HEK293 (cell line): ENCODE measurements around the gene TBL1X.

Experiments
- CTCF ChIA-PET: fragments of 350-600 bp; formaldehyde crosslinking; extraction: SDS; loops from one replicate; lab custom pipeline; 2021; ENCODE audit warnings: antibody characterized with exemption; lab: Yijun Ruan, JAX
- POLR2A ChIA-PET: fragments of 300-600 bp; formaldehyde crosslinking; extraction: SDS; loops from one replicate; lab custom pipeline; 2020; ENCODE audit warnings: antibody characterized with exemption, inconsistent platforms; lab: Yijun Ruan, JAX
- H3K27ac ChIP-seq: fragments of 200-500 bp; sonication (Bioruptor generic); 2 replicates; pipeline ENCODE4 v1.5.1; 2014; ENCODE audit warnings: low read depth, low read length, control low read depth, inconsistent platforms; ENCODE audit errors: extremely low read depth
- H3K36me3 ChIP-seq, 2 experiments: fragments of 200-500 bp in 1 of 2; sonication (Bioruptor generic) in 1 of 2; 1 replicate in 1 of 2; 2 replicates in 1 of 2; pipeline ENCODE4 v1.5.1; 2014 to 2017; ENCODE audit warnings: inconsistent platforms in 2 of 2, low read length in 2 of 2; ENCODE audit not compliant: control insufficient read depth in 2 of 2, insufficient read depth in 1 of 2
- H3K4me1 ChIP-seq: fragments of 200-500 bp; sonication (Bioruptor generic); 2 replicates; pipeline ENCODE4 v1.5.1; 2014; ENCODE audit warnings: mild to moderate bottlenecking, low read length, inconsistent platforms; ENCODE audit not compliant: control insufficient read depth, insufficient read depth
- H3K4me3 ChIP-seq: 2 replicates; pipeline ENCODE4 v1.5.1; 2011; ENCODE audit warnings: low read depth, mild to moderate bottlenecking, control low read depth, low read length, moderate library complexity
- H3K9me3 ChIP-seq: fragments of 200-500 bp; sonication (Bioruptor generic); 2 replicates; pipeline ENCODE4 v1.5.1; 2014; ENCODE audit warnings: low read depth, low read length, inconsistent platforms; ENCODE audit not compliant: control insufficient read depth, insufficient read depth
- GLI4 ChIP-seq: fragments of 450-650 bp; formaldehyde crosslinking; IDR thresholded peaks from 2 replicates; pipeline ENCODE4 v1.5.1; 2016; ENCODE audit warnings: missing biosample characterization, missing genetic modification characterization
- IKZF3 ChIP-seq: fragments of 450-650 bp; IDR thresholded peaks from 2 replicates; pipeline ENCODE4 v1.5.0; 2018; ENCODE audit warnings: missing biosample characterization, mild to moderate bottlenecking, missing genetic modification characterization, moderate library complexity
- KLF1 ChIP-seq: fragments of 450-650 bp; formaldehyde crosslinking; IDR thresholded peaks from 2 replicates; pipeline ENCODE4 v1.5.1; 2016; ENCODE audit warnings: missing biosample characterization, missing genetic modification characterization
- KLF7 ChIP-seq: fragments of 450-650 bp; formaldehyde crosslinking; IDR thresholded peaks from 2 replicates; pipeline ENCODE4 v1.5.1; 2016; ENCODE audit warnings: missing biosample characterization, missing genetic modification characterization, borderline replicate concordance
- SP3 ChIP-seq: fragments of 450-650 bp; formaldehyde crosslinking; IDR thresholded peaks from 2 replicates; pipeline ENCODE4 v1.5.1; 2016; ENCODE audit warnings: missing biosample characterization, missing genetic modification characterization
- TCF7L2 ChIP-seq: IDR thresholded peaks from 2 replicates; pipeline ENCODE4 v1.6.1; 2011; ENCODE audit warnings: low read depth, mild to moderate bottlenecking, inconsistent platforms, low read length, moderate library complexity, borderline replicate concordance
- YY1 ChIP-seq: fragments of 450-650 bp; formaldehyde crosslinking; IDR thresholded peaks from 2 replicates; pipeline ENCODE4 v1.5.1; 2018; ENCODE audit warnings: missing biosample characterization, missing genetic modification characterization
- ZFHX2 ChIP-seq: fragments of 450-650 bp; formaldehyde crosslinking; conservative IDR thresholded peaks from 2 replicates; pipeline ENCODE4 v1.5.1; 2016; ENCODE audit warnings: missing biosample characterization, missing genetic modification characterization
- ZFP41 ChIP-seq: fragments of 450-650 bp; formaldehyde crosslinking; IDR thresholded peaks from 2 replicates; pipeline ENCODE4 v1.5.1; 2016; ENCODE audit warnings: missing biosample characterization, missing genetic modification characterization, borderline replicate concordance
- ZNF140 ChIP-seq: fragments of 450-650 bp; formaldehyde crosslinking; IDR thresholded peaks from 2 replicates; pipeline ENCODE4 v1.5.1; 2016; ENCODE audit warnings: missing biosample characterization, missing genetic modification characterization
- ZNF211 ChIP-seq: fragments of 450-650 bp; formaldehyde crosslinking; IDR thresholded peaks from 2 replicates; pipeline ENCODE4 v1.5.1; 2016; ENCODE audit warnings: low read depth, missing biosample characterization, missing genetic modification characterization
- ZNF600 ChIP-seq: fragments of 450-650 bp; formaldehyde crosslinking; IDR thresholded peaks from 2 replicates; pipeline ENCODE4 v1.5.1; 2016; ENCODE audit warnings: missing biosample characterization, missing genetic modification characterization
- ZNF621 ChIP-seq: fragments of 450-650 bp; formaldehyde crosslinking; IDR thresholded peaks from 2 replicates; pipeline ENCODE4 v1.5.1; 2017; ENCODE audit warnings: missing biosample characterization, missing genetic modification characterization
- ZNF654 ChIP-seq: fragments of 450-650 bp; formaldehyde crosslinking; IDR thresholded peaks from 2 replicates; pipeline ENCODE4 v1.5.1; 2016; ENCODE audit warnings: low read depth, missing biosample characterization, missing genetic modification characterization
- ZNF701 ChIP-seq: fragments of 450-650 bp; formaldehyde crosslinking; IDR thresholded peaks from 2 replicates; pipeline ENCODE4 v1.5.1; 2016; ENCODE audit warnings: missing biosample characterization, missing genetic modification characterization
- ZNF768 ChIP-seq: fragments of 450-650 bp; formaldehyde crosslinking; IDR thresholded peaks from 2 replicates; pipeline ENCODE4 v1.5.1; 2018; ENCODE audit warnings: missing biosample characterization, mild to moderate bottlenecking, missing genetic modification characterization
- ZXDB ChIP-seq: fragments of 450-650 bp; formaldehyde crosslinking; IDR thresholded peaks from 2 replicates; pipeline ENCODE4 v1.5.1; 2016; ENCODE audit warnings: missing biosample characterization, missing genetic modification characterization
- TF ChIP-seq, protein P1 (sequence below): fragments of 450-650 bp; formaldehyde crosslinking; IDR thresholded peaks from 2 replicates; pipeline ENCODE4 v1.5.1; 2016; ENCODE audit warnings: missing biosample characterization, missing genetic modification characterization
- TF ChIP-seq, protein P2 (sequence below): fragments of 450-650 bp; formaldehyde crosslinking; conservative IDR thresholded peaks from 2 replicates; pipeline ENCODE4 v1.5.1; 2016; ENCODE audit warnings: low read depth, missing biosample characterization, missing genetic modification characterization
- TF ChIP-seq, protein P3 (sequence below): fragments of 450-650 bp; formaldehyde crosslinking; IDR thresholded peaks from 2 replicates; pipeline ENCODE4 v1.5.1; 2016; ENCODE audit warnings: missing biosample characterization, missing genetic modification characterization
- TF ChIP-seq, protein P4 (sequence below): fragments of 450-650 bp; formaldehyde crosslinking; IDR thresholded peaks from 2 replicates; pipeline ENCODE4 v1.5.1; 2016; ENCODE audit warnings: missing biosample characterization, missing genetic modification characterization

The TBL1X gene

DNA sequence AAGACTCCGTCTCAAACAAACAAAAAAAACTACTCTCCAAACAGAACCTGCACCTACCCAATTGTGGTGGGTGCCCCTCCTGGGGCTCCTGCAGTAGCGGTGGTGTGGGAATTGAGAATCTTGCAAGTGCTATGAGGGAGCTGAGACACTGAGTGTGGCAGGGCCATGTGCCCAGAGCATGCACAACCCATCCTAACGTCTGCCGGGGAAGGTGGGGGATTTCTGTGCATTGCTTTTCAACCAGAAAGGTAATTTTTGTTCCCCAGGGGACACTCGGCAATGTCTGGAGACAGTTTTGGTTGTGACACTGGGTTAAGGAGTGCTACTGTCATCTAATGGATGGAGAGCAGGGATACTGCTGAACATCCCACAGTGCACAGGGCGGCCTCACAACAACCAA lies 35.7 kb downstream of the TBL1X start:
- POLR2A ChIA-PET = no interaction called here

DNA sequence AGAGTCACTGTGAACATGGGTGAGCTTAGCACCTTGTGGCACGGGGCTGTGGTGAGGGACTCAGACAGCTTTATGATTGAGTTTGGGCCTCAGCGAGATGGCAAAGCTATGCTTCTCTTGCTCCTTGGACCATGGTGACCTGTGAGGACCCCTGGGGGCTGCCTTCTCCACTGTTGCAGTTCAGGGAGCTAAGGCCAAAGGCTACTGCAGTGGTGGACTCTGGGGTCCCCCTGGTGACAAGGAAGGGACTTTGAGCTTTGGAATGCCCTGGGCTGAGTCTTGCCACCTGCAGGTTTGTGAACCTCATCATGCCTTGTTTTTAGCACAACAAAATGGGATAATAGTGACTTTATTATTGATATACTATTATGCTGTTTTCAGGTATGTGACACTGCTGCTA lies 36.5 kb downstream of the TBL1X start:
- H3K4me1 ChIP-seq = no peaks in the 10 kb centered on the region
- H3K27ac ChIP-seq = no peak overlapping the region
- H3K36me3 ChIP-seq = peaks cover 0 to 24% of the 10 kb centered on the region in 2 experiments; a peak in 1 of 3 replicates
- H3K9me3 ChIP-seq = no peaks in the 10 kb centered on the region
- POLR2A ChIA-PET = no interaction called here
- no peak for TF ChIP-seq KLF7 (tag by site-specific recombination)
- CTCF ChIA-PET = no interaction called here
- no peak overlapping the region for H3K4me3 ChIP-seq

More for the DNA sequence above, 35.7 kb downstream of the TBL1X start:
- CTCF ChIA-PET = no interaction called here
- TF ChIP-seq ZFP41 (tag by site-specific recombination) (no peak), TCF7L2 (no peak), ZNF654 (tag by site-specific recombination) (no peak), ZNF600 (tag by site-specific recombination) (no peak), ZNF701 (no peak), ZNF140 (no peak), YY1 (tag by site-specific recombination) (no peak), ZNF211 (tag by site-specific recombination) (no peak), ZNF621 (tag by site-specific recombination) (no peak)
- TF ChIP-seq, protein P1, sequence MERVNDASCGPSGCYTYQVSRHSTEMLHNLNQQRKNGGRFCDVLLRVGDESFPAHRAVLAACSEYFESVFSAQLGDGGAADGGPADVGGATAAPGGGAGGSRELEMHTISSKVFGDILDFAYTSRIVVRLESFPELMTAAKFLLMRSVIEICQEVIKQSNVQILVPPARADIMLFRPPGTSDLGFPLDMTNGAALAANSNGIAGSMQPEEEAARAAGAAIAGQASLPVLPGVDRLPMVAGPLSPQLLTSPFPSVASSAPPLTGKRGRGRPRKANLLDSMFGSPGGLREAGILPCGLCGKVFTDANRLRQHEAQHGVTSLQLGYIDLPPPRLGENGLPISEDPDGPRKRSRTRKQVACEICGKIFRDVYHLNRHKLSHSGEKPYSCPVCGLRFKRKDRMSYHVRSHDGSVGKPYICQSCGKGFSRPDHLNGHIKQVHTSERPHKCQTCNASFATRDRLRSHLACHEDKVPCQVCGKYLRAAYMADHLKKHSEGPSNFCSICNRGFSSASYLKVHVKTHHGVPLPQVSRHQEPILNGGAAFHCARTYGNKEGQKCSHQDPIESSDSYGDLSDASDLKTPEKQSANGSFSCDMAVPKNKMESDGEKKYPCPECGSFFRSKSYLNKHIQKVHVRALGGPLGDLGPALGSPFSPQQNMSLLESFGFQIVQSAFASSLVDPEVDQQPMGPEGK (tag by site-specific recombination) = no peak
- TF ChIP-seq, protein P2, sequence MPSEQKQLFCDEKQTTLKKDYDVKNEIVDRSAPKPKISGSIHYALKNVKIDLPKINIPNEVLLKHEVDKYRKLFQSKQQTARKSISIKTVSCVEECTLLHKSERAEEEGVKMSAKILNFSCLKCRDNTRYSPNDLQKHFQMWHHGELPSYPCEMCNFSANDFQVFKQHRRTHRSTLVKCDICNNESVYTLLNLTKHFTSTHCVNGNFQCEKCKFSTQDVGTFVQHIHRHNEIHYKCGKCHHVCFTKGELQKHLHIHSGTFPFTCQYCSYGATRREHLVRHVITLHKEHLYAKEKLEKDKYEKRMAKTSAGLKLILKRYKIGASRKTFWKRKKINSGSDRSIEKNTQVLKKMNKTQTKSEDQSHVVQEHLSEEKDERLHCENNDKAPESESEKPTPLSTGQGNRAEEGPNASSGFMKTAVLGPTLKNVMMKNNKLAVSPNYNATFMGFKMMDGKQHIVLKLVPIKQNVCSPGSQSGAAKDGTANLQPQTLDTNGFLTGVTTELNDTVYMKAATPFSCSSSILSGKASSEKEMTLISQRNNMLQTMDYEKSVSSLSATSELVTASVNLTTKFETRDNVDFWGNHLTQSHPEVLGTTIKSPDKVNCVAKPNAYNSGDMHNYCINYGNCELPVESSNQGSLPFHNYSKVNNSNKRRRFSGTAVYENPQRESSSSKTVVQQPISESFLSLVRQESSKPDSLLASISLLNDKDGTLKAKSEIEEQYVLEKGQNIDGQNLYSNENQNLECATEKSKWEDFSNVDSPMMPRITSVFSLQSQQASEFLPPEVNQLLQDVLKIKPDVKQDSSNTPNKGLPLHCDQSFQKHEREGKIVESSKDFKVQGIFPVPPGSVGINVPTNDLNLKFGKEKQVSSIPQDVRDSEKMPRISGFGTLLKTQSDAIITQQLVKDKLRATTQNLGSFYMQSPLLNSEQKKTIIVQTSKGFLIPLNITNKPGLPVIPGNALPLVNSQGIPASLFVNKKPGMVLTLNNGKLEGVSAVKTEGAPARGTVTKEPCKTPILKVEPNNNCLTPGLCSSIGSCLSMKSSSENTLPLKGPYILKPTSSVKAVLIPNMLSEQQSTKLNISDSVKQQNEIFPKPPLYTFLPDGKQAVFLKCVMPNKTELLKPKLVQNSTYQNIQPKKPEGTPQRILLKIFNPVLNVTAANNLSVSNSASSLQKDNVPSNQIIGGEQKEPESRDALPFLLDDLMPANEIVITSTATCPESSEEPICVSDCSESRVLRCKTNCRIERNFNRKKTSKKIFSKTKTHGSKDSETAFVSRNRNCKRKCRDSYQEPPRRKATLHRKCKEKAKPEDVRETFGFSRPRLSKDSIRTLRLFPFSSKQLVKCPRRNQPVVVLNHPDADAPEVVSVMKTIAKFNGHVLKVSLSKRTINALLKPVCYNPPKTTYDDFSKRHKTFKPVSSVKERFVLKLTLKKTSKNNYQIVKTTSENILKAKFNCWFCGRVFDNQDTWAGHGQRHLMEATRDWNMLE = no peak
- Histone ChIP-seq H3K27ac (no peak overlapping the region), H3K4me3 (no peak overlapping the region), H3K9me3 (no peaks in the 10 kb centered on the region), H3K4me1 (no peaks in the 10 kb centered on the region), H3K36me3 (peaks cover 0 to 27% of the 10 kb centered on the region in 2 experiments; a peak in 1 of 3 replicates)

DNA sequence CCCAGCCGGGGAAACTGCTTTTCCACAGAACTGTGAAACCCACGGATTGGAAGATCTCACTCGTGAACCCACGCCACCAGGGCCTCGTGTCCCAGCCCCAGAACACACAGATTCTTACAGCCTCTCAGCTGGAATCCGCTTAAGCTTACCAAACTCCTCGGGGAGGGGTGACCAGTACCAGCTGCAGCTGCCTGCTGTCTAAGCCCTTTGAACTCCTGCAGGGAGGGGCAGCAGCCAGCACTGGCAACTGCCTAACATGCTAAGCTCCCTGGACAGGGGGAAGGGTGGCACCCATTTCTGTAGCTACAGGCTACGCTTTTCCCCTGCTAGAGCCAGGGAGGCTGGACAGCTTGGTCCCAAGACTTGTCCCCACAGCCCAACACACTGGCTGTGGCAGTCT lies 38.4 kb downstream of the TBL1X start:
- no peak overlapping the region for H3K4me3 ChIP-seq
- POLR2A ChIA-PET = no interaction called here
- H3K9me3 ChIP-seq = no peaks in the 10 kb centered on the region
- H3K4me1 ChIP-seq = no peaks in the 10 kb centered on the region
- CTCF ChIA-PET = no interaction called here
- peaks cover 0 to 24% of the 10 kb centered on the region in 2 experiments; a peak in 1 of 3 replicates for H3K36me3 ChIP-seq
- no peak overlapping the region for H3K27ac ChIP-seq
- TF ChIP-seq GLI4 (tag by site-specific recombination) (no peak), KLF7 (tag by site-specific recombination) (no peak), ZFHX2 (tag by site-specific recombination) (no peak), IKZF3 (tag by site-specific recombination) (no peak), KLF1 (tag by site-specific recombination) (no peak), ZXDB (tag by site-specific recombination) (no peak), SP3 (tag by site-specific recombination) (no peak), ZNF768 (tag by site-specific recombination) (no peak)
- TF ChIP-seq, protein P3, sequence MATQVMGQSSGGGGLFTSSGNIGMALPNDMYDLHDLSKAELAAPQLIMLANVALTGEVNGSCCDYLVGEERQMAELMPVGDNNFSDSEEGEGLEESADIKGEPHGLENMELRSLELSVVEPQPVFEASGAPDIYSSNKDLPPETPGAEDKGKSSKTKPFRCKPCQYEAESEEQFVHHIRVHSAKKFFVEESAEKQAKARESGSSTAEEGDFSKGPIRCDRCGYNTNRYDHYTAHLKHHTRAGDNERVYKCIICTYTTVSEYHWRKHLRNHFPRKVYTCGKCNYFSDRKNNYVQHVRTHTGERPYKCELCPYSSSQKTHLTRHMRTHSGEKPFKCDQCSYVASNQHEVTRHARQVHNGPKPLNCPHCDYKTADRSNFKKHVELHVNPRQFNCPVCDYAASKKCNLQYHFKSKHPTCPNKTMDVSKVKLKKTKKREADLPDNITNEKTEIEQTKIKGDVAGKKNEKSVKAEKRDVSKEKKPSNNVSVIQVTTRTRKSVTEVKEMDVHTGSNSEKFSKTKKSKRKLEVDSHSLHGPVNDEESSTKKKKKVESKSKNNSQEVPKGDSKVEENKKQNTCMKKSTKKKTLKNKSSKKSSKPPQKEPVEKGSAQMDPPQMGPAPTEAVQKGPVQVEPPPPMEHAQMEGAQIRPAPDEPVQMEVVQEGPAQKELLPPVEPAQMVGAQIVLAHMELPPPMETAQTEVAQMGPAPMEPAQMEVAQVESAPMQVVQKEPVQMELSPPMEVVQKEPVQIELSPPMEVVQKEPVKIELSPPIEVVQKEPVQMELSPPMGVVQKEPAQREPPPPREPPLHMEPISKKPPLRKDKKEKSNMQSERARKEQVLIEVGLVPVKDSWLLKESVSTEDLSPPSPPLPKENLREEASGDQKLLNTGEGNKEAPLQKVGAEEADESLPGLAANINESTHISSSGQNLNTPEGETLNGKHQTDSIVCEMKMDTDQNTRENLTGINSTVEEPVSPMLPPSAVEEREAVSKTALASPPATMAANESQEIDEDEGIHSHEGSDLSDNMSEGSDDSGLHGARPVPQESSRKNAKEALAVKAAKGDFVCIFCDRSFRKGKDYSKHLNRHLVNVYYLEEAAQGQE (tag by site-specific recombination) = no peak
- TF ChIP-seq, protein P4, sequence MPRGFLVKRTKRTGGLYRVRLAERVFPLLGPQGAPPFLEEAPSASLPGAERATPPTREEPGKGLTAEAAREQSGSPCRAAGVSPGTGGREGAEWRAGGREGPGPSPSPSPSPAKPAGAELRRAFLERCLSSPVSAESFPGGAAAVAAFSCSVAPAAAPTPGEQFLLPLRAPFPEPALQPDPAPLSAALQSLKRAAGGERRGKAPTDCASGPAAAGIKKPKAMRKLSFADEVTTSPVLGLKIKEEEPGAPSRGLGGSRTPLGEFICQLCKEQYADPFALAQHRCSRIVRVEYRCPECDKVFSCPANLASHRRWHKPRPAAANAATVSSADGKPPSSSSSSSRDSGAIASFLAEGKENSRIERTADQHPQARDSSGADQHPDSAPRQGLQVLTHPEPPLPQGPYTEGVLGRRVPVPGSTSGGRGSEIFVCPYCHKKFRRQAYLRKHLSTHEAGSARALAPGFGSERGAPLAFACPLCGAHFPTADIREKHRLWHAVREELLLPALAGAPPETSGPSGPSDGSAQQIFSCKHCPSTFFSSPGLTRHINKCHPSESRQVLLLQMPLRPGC (tag by site-specific recombination) = no peak
